NCI-H1436 (cell line): ENCODE measurements around the gene TMEM198.
A peak's percentile ranks its signal among the peaks of the same experiment; 100 is the strongest.

Experiments
- DNase-seq: peaks from one replicate; lab custom pipeline; 2025; lab: John Stamatoyannopoulos, UW

Gene TMEM198

DNA sequence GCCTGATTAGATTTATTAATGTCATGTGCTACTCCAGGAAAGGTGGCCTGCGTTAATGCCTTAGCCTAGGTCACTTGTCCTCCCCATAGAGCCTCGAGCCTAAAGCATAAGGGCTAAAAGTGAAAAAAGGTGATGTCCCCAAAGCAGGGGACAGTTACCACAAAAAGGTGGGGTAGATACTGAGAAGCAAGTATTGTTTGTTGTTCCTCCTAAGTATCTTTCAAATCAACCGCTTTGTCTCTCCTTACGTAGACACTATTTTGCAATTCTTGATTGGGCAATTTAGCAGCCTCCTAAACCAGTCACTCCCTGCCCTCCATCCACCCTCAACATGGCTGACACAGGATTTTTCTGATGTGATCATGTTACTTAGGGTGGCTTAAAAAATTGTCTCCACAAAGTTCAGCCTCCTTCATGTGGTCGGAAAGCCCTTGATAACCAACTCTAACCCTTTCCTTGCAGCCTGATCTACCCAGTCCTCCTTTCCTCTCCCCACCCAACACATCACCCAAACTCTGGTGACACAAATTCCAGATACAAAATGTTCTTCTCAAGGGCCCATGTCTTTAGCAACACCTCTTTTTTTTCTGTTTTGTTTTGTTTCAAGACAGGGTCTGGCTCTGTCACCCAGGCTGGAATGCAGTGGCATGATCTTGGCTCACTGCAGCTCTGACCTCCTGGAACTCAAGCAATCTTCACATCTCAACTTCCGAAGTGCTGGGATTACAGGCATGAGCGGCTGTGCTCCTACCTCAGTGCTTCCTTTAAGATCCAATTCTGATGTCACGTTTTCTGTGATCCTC is 35.2 kb downstream of the TMEM198 start:
- no peak for DNase-seq

DNA sequence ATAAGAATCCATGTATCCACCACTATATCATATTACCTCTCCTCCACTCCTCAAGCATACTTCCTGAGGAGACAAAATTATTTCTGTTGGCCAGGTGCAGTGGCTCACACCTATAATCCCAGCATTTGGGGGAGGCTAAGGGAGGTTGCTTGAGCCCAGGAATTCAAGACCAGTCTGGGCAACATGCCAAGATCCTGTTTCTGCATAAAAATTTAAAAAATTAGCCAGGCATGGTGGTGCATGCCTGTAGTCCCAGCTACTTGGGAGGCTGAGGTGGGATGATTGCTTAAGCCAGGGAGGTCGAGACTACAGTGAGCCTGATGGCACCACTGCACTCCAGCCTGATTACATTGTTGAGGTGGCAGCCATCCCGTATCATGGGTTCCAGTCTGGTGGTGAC is 37.5 kb downstream of the TMEM198 start:
- no peak for DNase-seq

DNA sequence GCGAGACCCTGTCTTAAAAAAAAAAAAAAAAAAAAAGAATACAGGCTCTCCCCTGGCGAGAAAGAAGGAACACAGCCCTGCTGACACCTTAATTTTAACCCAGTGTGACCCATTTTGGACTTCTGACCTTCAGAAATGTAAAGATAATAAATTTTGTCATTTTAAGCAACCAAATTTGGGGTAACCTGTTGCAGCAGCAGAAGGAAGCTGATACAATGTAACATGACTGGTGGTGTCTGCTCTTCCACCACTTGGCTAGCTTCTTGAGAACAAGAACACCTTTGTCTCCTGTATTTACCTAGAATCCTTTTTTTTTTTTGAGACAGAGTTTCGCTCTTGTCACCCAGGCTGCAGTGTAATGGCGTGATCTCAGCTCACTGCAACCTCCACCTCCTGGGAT is 47.3 kb downstream of the TMEM198 start:
- no peak for DNase-seq

DNA sequence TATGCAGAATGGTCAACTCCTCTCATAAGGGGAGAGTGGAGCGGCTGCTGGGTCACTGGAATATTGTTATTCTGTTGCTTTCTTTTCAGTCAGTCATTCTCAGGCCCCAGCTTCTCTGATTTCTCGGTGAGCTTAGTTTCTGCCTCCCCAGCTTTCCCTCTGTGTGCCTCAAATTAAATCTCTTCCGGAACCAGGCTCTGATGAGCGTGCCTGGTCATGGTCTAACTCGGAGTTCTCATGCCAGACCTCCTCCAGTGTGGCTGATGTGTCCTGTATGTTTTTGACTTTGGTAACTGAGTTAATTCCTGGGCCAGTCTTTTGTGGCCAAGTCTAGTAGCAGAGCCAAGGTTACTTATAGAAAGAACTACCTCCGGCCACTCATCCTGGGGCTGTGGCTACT is 48.9 kb downstream of the TMEM198 start:
- no peak for DNase-seq

DNA sequence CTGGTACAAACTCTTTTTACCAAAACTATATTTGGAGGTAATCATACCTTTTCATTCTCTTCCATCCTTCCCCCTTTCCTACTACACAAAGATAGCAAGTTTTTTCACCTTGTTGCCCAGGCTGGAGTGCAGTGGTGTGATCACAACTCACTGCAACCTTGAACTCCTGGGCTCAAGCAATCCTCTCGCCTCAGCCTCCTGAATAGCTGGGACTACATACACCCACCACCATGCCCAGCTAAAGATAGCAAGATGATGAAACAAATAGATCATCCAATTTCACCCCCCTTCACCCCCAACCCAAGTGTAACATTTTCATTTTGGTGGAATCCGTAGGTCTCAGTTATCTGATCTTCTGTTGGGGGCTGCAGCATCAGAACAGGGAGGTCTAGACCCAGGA is 49.3 kb downstream of the TMEM198 start:
- no peak for DNase-seq

DNA sequence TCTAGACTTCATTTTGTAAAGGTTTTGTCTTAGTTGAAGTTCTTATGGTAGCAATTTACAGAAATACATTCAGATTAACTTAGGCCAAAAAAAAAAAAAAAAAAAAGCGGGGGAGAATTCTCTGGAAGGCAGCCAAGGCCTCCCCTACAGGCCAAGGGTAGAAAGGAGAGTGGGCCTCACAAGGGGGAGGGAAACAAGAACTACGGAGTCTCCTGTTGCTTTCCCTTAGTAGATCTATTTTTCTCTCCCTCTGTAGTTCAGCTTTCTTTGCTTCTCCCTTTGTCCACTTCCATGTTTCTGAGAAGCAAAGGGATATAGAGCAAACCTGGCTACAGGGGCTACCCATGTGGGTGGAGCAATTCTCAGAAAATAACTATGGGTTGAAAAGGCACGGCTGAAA is 51.4 kb downstream of the TMEM198 start:
- DNase-seq: no peak

DNA sequence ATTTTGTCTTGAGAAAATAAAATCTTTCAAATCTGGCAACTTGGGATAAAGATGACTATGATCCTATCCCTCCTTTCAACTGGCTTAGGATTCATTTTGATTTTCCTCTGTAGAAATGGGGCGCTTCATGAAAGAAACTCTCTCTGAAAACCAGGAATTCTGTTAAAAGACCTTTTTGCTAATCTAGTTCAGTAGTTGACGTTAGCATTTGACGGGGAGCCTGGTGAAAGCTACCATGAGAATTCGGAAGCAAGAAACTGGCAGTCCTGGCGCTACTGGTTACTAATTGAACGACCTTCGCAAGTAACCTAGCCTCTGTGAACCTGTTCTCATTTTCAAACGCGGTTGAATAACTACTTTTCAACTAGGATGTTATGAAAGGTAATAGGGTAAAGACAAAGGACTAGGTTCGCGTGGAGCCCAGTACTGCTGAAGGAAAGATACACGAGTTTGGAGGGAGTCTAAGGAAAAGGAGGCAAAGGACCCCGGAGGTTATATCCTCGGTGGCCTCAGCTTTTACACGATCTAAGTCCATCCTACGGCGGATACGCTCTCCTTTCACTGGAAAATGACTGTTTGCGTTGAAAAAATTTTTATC is 53.2 kb downstream of the TMEM198 start:
- no peak for DNase-seq

DNA sequence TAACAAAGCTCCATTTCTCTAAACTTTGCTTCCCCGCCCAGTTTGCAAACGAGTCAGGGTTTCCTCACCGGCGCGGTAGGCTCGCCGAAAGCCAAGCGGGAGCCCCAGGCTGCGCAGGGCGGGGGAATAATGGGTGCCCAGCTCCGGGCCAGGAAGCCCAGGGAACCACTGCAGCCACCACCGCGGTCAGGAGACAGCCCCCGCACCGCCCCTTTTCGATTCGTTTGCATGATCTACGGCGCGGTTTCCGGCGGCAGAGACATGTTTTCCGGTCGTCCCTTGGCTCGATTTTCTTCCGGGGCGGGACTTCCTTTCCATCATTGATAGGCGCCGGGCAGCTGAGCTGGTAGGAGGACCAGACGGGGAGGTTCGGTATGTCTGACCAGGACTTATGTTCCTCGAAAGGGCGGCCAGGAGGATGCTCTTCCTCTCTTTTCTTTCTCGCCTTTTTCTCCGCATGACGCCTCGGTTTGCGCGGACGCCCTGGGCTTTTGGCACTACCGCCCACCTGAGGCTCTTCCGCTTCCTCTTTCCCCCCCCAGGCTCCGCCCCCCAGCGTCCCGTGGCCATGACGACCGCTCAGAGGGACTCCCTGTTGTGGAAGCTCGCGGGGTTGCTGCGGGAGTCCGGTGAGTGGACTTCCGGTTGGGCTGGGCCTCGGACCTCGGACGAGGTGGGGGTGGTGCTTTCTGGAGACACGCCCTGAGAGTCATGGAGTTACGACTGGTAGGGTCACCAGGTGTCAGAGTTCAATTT is 53.9 kb downstream of the TMEM198 start, which contains the start of gene STK11IP:
Gene STK11IP, plus strand, starts transcription at position 306 of the 756 bp plus-strand sequence. Its CDS starts 263 bp downstream, at position 569.
- DNase-seq: peak; percentile 85

DNA sequence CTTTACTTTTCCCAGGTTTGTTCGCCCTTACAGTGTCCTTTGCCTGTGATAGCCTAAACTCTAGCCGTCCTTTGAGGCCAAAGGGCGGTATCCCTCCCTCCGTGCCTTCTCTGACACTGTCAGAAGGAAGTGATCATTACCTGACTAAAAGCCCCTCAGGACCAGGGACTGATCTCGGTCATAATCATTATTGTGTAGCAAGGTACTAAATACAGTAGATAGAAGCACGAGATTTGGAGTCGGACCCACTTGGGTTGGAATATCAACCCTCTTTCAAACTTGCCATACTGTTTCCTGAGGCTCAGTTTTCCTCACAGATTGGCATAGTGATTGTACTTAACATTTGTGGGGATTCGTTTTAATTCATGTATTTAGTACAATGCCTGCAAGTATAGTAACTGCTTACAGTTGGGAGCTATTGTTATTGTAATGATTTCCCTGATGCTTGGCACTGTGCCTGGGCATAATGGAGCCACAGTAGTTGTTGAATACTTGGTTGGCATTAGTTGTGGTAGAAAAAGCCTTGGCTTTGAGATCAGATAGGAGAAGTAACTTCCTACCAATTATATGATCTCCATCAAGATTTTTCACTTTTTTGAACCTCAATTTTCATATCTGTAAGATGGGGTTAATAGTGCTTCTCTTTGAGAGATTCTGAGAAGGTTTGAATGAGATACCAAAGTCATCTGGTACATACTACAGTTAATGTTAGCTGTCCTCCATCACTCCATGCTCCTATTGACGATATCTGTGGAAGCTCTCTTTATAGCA is 54.7 kb downstream of the TMEM198 start:
- DNase-seq: no peak
